ENCODE results near the gene REPS2.
A peak's percentile ranks its signal among the peaks of the same experiment; 100 is the strongest.

Gene REPS2

DNA sequence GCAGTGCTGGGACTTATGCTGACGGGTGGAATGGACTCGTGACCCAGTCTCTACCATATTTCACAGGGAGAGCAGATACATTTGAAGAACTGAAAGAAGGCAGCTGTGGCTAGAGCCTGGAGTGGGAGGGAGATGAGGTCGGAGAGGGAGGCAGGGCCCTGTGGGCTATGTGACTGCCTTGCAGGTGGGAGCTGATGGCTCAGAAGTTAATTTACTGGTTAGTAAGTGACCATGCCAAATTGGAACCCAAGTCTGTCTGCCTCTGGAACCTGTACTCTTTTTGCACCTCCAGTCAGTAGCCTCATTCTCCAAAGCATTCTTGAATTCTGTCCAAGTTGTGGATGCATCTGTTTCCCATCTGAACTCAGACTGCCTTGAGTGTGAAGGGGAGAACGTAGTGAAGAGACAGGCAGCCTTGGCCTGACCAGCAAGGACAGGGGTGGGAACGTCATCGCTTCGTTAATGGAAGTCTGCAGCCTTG lies 92.3 kb downstream of the REPS2 start:
- DNase-seq: no peak

DNA sequence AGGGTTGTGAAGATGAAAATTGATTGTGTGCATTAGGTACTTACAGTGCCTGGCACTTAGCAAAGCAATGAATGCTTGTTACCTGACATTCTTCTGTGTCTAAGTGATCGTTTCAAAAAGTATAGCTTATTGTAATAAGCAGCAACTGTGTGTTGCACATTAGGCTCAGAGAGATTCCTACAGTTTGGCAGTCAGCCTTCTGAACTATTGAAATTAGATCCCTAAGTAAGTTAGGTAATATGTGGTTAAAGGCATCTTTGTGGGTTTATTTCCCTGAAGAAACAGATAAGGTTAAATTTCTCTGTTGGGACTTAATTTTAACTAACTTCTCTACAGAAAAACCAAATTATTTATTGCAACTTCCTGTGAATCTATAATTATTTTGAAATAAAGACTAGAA lies 93.4 kb downstream of the REPS2 start:
- no peak for DNase-seq

DNA sequence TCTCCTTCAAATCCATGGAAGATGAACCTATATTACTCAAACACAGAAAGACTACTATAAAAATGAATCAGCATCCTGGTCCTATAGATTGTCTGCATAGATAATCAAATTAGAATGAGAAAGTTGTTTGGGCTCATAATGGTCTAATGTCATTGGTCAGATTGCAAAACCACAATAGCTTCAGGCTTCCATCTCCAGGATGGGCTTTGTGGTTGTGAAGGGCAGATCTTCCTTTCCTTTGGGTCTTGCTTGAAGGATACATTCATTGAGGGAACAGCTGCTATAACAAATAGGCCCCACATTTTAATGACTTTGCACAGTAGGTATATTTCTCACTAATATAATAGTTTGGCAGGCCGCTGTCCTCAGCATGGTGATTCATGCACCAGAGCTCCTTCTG lies 94.3 kb downstream of the REPS2 start:
- no peak for DNase-seq

DNA sequence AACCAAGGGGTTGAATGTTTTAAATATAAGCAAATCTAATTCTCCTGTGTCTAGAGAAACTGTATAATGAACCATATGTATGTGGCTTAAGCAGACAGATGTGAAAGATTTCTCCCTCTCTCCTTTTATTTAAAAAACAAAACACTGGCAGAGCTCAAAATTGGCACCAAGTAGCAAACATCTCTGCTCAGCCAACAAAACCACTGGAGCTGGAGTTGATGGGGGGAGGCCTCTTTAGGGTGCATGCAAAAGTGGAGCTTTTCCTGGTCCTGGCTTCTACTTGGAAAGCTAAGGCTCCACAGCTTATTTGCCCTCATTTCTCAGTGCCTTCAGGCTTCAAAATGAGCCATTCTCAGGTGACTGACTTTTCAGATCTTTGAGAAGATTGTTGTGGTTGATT lies 95.6 kb downstream of the REPS2 start:
- no peak for DNase-seq

DNA sequence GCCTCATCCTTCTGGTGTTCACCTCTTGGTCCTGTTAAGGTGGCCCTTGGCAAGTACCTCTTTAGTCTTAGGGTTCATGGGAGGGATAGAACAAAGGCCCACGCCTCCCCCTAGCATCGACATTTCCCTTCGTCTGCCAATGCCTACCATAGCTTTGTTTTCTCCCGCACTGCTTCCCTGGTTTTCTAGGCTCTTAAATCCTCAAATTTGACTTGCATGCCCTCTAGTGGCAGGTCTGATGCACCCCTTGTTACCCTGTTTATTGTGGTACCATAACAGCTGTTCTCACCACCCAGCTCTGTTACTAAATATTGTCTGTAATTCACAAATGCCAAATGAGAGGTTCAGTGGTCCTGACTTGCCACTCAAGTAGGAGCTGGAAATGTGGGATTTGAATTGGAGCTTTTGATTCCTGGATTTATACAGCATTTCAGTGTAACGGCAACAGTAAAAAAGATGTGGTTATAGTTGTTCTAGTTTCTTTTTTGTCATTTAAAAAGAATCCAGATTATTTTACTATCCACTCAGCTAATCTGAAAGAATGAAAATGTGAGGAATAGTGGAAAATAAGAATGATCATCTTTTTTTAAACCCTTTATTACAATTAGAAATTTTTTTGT lies 100.1 kb downstream of the REPS2 start:
- DNase-seq: peak; percentile 84

DNA sequence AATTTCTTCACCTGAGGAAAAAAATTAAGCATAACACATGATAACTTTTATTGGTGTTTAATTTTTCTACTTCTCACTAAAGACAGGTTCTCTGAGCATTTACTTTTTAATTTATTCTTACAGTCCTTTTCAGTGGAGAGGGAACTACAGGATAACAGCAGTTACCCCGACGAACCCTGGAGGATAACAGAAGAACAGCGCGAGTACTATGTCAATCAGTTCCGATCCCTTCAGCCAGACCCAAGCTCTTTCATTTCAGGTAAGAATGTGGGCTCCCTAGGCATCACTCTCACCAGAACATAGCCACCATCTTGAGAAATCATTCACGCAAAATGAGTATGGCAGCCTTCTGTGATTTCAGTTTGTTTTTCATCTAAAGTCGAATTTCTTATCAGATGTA lies 100.8 kb downstream of the REPS2 start:
- no peak for DNase-seq

DNA sequence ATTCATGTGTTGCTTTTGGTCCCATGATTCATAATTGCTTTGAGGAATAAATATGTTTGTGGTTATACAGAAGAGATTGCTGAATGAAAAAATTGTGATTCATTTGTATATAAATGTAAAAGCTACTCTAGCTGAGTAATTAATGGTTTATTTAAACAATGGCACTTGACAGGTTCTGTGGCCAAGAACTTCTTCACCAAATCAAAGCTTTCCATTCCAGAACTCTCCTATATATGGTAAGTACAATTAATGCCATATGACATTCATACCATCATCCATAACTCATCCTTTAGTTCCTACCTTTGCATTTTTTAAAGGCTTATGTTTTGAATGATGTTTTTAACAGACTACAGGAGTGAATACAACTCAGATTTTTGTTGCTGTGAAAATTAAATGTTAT lies 105.8 kb downstream of the REPS2 start:
- DNase-seq: no peak

DNA sequence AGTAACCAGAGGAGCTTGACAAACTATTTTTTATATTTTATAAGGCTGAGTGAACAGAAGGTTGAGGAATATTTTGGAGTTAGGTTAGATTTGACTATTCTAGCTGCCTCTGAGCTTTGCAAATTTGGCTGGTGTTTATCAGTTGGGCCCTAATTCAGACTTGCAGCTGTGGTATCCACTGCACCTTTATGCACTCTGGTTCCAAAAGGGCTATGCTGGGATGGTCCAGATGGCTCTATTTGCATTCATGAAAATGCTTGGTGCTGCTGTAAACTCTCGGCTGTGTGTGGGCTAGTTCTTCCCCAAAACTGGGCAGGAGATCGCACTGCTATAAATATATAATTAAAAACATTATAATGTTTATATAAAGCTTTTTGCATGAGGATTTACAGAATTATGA lies 106.3 kb downstream of the REPS2 start:
- DNase-seq: no peak

DNA sequence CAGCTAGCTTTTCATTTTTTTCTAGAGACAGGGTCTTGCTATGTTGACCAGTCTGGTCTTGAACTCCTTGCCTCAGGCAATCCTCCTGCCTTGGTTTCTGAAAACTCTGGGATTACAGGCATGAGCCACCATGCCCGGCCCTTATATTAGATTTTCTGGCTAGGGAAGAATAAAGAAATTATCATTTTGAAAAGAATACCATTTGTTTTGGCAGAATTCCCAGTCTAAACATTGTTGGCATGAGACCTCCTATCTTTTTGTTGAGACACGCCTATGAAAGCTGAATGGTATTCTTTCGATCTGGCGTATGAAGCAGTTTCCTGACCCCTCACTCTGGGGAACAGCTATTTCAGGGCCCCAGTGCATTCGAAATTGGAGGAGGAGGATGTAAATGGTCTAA lies 107.0 kb downstream of the REPS2 start:
- DNase-seq: peak; percentile 51

DNA sequence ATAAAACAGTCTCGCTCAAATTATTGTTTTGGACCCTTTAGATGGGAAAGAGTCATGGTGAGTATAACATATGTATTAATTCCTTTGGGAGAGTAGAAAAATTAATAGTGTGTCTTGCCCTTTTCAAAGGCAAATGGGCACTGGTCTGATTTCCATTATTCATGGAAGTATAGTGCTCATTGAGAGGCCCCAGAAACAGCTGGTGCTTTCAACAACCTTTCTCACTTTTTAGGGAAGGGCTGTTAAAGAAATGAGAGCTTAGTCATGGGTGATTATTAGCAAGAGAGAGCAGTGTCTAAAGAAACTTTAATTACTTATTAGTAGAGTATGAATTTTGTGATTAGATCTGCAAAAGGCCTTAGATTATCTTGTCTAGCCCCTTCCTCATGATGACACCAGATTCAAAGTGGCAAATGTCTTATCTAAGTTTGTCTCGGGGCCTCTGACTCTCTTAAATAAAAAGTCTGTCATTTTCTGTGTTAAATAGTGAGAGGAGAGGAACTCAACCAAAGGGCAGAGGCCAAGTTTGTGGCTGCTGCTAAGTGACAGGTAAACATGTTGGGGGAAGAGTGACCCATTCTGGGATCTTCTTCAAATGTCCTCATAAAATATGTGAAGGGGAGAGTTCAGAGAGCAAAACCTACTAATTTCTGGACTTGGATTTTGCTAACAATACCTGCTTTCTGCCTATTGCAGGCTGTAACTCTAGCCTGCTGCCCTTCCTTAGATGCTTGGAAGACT lies 110.6 kb downstream of the REPS2 start:
- no peak for DNase-seq

DNA sequence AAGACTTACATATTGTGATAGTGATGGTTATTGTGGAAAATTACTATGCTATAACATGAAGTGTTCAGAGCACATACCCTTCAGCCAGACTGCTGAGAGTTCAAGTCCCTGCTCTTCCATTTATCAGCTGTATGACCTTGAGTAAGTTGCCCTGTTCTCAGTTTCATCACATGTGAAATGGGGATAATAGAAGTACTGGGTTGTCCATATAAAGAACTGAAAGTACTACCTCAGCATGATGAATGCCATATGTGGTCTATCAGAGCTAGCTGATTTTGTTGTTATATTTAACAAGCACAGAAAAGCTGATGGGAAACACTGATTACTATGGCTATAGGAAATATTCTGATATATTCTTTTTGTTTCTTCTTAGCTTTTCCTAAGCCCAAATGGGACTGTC lies 115.6 kb downstream of the REPS2 start:
- DNase-seq: no peak

DNA sequence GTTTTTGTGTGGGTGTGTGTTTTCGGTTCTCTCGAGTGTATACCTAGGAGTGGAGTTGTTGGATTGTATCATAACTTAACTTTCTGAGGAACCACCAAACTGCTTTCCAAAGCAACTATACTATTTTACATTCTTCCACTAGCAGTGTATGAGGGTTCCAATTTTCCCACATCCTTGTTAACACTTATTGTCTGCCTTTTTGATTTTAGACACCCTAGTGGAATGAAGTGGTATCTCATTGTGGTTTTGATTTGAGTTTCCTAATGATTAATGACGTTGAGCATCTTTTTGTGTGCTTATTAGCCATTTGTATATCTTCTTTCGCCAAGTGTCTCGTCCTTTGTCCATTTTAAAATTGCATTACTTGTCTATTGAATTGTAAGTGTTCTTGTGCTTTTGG lies 118.6 kb downstream of the REPS2 start:
- DNase-seq: no peak

DNA sequence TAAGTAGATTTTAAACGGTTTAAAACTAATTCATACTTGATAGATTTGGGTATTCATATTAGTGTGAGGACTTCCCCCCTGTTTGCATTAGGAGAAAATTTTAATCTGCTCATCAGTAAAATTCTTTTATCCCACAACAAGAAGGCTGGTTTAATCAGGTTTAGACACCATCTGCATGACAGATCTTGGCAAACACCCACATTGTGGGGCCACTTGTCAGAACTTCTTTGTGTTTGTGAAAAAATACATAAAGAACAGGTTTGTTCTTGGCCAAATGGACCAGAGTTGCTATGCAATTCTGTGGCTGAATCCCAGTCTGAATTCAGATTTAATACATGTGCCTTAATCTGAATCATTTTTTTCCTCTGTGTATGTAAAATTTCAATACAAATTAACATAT lies 121.1 kb downstream of the REPS2 start:
- DNase-seq: no peak

DNA sequence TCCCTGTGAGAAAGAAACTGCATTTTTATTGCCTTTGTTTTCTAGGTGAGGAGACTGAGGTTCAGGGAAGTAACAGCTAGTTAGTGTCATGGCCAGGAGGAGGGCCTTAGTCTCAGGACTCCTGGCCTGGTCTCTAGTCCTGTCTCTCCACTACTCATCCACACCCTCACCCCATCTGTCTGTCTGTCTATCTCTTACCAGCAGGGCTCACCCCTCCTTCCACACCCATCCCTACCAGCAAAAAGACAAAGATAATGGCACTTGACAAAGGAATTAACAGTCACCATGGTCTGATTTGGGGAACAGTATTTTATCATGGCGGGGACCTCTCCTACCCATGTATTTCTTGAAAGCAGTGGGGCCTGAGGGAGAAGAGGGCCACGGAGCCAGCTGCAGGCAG lies 125.8 kb downstream of the REPS2 start:
- DNase-seq: no peak

DNA sequence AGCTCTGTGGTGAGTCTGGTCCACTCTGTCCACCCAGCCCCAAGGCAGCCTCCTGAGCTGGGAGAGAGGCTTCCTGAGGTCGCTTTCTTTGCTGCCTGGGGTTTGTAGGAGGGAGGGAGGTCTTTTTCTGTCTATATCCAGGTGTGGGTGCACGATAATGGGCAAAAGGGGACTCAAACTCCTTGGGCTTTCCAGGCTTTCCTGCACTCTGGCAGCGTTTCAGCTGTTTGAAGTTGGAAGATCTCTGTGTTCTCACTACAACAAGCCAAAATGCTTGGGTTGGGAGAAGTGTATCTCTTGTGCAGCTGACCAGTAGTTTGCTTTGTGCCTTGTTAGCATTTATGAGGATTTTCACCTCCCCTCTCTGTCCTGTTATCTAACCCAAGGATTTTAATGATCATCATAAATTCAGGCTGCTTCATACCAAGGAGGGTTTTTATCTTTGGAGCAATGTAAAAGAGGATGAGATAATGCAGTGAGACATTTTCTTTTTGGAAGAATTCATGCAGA lies 126.3 kb downstream of the REPS2 start:
- DNase-seq: no peak

DNA sequence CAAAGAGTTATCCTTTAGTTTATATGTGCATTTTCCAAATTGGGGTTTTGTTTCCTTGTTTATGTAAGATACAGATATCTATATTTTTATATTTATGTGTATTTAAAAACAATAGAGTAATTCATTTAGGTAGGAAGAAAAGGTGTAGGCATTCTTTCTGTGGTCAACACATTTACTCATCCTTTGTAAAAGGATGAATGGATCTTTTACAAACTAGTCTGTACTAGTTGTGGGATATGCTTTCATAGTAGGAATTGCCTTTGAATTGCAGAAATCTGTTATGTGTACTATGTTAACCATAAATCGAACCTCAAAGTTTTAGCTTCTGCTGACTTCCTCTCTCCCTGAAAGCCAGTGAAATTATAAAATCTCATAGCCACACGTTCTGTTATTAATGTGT lies 128.5 kb downstream of the REPS2 start:
- no peak for DNase-seq

DNA sequence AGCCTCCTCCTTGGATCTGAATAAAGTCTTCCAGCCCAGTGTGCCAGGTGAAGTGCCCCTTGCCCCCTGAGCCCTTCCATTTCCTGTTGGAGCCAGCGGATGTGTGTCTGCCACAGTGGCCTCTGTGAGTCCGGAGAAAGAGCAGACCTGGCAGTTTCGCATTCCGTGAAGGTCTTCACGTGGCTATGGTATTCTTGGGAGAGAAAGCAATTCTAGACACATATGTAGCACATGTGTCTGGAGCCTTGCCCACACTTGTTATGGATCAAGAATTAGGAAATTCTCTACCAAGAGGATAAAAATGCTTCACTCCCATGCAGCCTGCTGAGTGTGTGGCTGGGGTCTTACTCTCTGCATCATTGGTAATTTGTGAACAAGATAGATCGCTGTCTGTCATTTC lies 130.9 kb downstream of the REPS2 start:
- DNase-seq: no peak

DNA sequence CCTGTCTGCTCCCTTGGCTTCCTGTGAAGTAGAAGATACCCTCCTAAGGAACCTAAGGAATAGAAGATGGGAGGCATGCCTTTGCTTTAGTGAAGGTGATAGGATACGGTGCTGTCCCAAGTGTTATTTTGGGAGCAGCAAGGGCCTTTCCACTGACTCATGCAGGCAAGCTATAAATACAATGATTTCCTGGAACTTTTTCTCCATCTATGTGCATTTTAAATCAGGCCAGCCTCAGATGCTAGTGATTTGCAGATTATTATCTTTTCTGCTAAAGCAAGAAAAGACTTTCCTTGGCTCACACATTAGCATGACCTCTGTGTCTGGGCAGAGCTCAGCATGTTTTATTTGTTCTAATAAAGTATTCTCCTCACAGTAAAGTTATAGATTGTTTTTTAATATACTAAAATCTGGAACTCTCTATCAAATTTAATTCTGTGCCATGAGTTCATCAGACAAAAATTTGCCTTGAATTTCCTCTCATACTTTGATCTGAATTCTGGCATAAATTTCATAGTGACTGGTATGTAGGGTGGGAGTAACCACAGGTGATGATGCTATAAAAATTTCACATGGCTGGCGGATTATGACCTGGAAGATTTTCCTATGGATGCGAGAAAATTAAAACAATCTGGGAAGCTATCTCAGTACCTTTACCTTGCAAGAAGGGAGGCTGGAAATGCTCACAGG lies 131.7 kb downstream of the REPS2 start:
- DNase-seq: no peak

DNA sequence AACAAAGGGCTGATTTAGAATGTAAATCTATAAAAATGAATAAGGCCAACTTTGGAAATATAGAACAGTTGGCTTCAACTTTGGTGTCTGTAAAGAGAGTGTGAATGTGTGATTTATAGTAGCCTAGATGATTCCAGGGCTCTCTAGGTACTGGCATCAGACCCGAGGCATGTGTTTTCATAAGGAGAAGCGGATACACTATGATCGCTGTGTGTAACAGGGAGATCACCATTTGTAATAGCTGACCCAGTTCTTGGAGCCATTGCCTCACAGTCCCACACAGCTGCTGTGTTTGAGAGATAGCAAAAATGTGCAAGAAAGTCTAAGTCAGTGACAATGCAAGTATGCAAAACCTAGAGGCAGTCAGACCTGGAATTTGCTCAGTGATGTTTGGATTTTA lies 135.1 kb downstream of the REPS2 start:
- no peak for DNase-seq

DNA sequence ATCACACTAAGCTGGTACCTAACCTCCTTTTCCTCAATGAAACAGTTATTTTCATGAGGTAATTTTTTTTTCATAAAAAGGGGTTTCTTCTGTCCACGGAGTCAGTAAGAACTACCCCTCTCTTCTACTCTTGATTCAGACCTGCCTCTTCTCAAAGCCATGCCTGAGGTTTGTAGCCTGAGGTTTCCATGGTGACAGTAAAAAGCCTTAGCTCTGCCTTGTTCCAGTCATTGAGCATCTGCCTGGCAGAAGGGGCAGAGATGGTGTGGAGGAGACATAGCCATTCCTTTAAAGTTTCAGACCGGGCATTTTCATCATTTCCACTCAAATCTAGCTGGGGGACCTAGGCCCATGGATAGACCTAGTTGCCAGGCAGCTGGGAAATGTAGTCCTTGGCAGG lies 135.5 kb downstream of the REPS2 start:
- no peak for DNase-seq

DNA sequence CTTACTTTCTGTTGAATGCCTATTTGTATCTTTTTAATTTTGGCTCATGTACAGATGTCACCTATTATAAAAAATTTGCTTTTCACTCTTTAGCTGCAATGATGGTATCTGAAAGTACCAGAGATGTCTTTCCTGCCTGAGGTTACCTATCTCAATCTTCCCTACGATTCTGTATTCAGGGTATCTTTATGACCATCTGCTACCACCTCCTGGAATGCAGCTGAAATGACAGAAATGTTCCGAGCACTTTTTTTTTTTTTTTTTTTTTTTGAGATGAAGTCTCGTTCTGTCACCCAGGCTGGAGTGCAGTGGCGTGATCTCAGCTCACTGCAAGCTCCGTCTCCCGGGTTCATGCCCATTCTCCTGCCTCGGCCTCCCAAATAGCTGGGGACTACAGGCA lies 136.4 kb downstream of the REPS2 start:
- DNase-seq: peak; percentile 49

DNA sequence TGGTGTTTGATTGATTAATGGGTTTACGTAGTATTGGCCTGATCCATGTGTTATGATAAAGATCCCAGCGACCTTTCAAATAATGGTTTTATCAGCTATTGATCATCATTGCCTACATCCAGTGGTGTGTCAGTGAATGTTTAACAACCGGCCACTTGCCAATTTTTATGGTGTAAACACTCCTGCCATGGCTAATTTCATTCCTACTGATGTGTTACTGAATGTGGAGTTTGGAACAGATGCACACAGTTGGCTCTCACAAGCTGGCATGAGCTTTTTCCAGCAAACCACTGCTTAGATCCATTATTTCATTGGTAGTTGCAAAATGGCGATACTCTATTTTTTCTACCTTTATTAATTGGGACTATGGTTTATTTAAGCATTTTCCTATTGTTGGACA lies 139.9 kb downstream of the REPS2 start:
- DNase-seq: no peak

DNA sequence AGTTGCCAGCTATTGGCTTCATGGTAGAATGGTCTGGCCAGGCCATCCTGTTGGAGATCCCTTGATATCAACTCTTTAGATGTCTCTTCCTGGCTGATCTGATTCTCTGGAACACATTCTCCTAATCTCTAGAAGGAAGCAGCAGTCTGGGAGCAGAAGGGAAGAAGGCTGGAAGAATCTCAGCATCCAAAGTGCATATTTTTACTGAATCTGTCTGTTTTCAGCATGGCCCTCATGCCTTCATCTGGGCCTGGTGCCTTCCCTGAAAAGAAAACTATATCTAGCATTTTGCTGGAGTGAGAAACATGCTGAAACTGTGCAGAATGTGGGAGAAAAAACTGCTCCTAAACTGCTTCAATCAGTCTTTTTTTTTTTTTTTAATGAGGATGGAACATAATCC lies 148.7 kb downstream of the REPS2 start:
- no peak for DNase-seq
